Measurements from ENCODE around the gene INTS12.

The INTS12 gene

GRCh38 chr4:105708181-105709080 is at the start of gene INTS12, which contains the start of gene GSTCD:
INTS12 (minus strand) TSS chr4:105708689; CDS start chr4:105700005, 8,684 bp downstream.
GSTCD (plus strand) TSS chr4:105708784; CDS start chr4:105717614, 8,830 bp downstream.
- intact Hi-C loops (cut with DNase I; ENCODE audit: low total_unique reads): no loop called here
- Histone ChIP-seq H3K36me3 (no peaks in the 10 kb centered on the region), H3K4me3 (peak within 1 kb of the TSS; percentile 82 to 89), H3K4me1 (peaks cover 0 to 35% (median 15%) of the 10 kb centered on the region in 4 donors), H3K27me3 (no peaks in the 10 kb centered on the region), H3K9me3 (no peaks in the 10 kb centered on the region), H3K27ac (peak within 1 kb of the TSS; percentile 88 to 91)
- peak; percentile 91 to 94 for DNase-seq
- TF ChIP-seq CTCF (IDR thresholded peaks at IDR 0.05): no peak

GRCh38 chr4:105755375-105755774 is 46.9 kb upstream of the INTS12 start:
- Histone ChIP-seq H3K36me3 (no peaks in the 10 kb centered on the region), H3K27me3 (no peaks in the 10 kb centered on the region), H3K4me1 (peaks cover 0 to 10% (median 0%) of the 10 kb centered on the region in 4 donors), H3K27ac (no peak overlapping the region), H3K4me3 (no peak overlapping the region), H3K9me3 (no peaks in the 10 kb centered on the region)
- intact Hi-C loops (cut with DNase I; ENCODE audit: low total_unique reads): no loop called here
- TF ChIP-seq CTCF (IDR thresholded peaks at IDR 0.05): no peak
- DNase-seq: no peak

- H3K4me3 ChIP-seq: no peak overlapping the region
- intact Hi-C loops (cut with DNase I; ENCODE audit: low total_unique reads): no loop called here
- H3K9me3 ChIP-seq: no peaks in the 10 kb centered on the region
- H3K4me1 ChIP-seq: peaks cover 0 to 5% (median 0%) of the 10 kb centered on the region in 4 donors
- no peak for TF ChIP-seq CTCF (IDR thresholded peaks at IDR 0.05)
- no peaks in the 10 kb centered on the region for H3K36me3 ChIP-seq
- DNase-seq: no peak
- H3K27ac ChIP-seq: no peak overlapping the region
- no peaks in the 10 kb centered on the region for H3K27me3 ChIP-seq
Observed at GRCh38 chr4:105753361-105753760, 44.9 kb upstream of the INTS12 start.

- intact Hi-C loops (cut with DNase I; ENCODE audit: low total_unique reads): no loop called here
- no peak overlapping the region for H3K4me3 ChIP-seq
Observed at GRCh38 chr4:105751718-105752299, 43.3 kb upstream of the INTS12 start.

GRCh38 chr4:105748222-105748621 is 39.7 kb upstream of the INTS12 start:
- no peak overlapping the region for H3K4me3 ChIP-seq
- no peak for TF ChIP-seq CTCF (IDR thresholded peaks at IDR 0.05)
- H3K27ac ChIP-seq: no peak overlapping the region
- DNase-seq: no peak
- no peaks in the 10 kb centered on the region for H3K9me3 ChIP-seq
- H3K27me3 ChIP-seq: no peaks in the 10 kb centered on the region
- peaks cover 0 to 5% (median 0%) of the 10 kb centered on the region in 4 donors for H3K4me1 ChIP-seq
- intact Hi-C loops (cut with DNase I; ENCODE audit: low total_unique reads): no loop called here
- H3K36me3 ChIP-seq: peaks cover 0 to 4% (median 0%) of the 10 kb centered on the region in 3 donors

More at GRCh38 chr4:105751718-105752299, 43.3 kb upstream of the INTS12 start:
- no peak for DNase-seq
- no peaks in the 10 kb centered on the region for H3K27me3 ChIP-seq
- TF ChIP-seq CTCF (IDR thresholded peaks at IDR 0.05): no peak
- H3K36me3 ChIP-seq: no peaks in the 10 kb centered on the region
- no peak overlapping the region for H3K27ac ChIP-seq
- H3K4me1 ChIP-seq: peaks cover 0 to 5% (median 0%) of the 10 kb centered on the region in 4 donors
- no peaks in the 10 kb centered on the region for H3K9me3 ChIP-seq
